NK-92 (cell line): ENCODE results near the gene SIK2.

Source experiments
- DNase-seq: peaks from one replicate; lab custom pipeline; 2025; ENCODE audit not compliant: unreplicated experiment; lab: John Stamatoyannopoulos, UW

Gene SIK2

GRCh38 chr11:111581341-111581740 lies 20.9 kb upstream of the SIK2 start:
- no peak for DNase-seq

DNA sequence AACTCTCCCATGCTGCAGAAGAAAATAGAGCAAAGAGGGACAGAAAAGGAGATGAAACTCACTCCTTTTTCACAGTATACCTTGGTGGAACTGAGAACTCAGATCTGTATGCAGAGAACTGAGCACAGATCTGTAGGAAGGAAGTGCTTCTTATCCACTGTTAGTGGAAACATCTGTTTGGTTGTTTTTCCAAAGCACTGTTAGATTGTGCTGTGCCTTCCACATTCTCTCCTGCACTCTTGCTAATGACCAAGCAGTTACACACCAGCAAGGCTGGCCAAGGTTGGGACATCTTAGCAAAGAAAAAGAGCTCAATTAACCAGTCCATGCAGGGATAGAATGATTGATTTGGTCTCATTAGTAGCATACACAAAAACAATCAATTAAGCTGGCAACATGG lies 20.1 kb upstream of the SIK2 start:
- no peak for DNase-seq

GRCh38 chr11:111582881-111583280 lies 19.4 kb upstream of the SIK2 start:
- no peak for DNase-seq

DNA sequence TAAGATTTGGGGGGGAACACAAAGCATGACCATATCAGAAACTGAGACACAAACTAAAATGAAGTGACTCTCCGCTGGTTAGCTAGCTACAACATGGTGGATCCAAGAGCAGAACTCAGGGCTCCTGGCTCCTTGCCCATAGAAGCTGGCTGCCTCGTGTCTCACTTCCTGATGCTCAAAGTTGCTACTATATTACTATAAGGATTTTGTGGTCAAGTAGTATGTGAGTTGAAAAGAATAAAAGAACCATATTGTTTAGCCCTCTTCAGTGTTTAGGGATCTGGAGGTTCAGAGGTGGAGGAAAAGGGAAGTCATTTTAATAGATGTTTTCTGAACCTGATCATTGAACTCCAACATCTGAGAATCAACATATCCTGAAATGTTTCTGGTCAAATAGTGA lies 16.9 kb upstream of the SIK2 start:
- no peak for DNase-seq

GRCh38 chr11:111586388-111586831 lies 15.8 kb upstream of the SIK2 start:
- DNase-seq: no peak

DNA sequence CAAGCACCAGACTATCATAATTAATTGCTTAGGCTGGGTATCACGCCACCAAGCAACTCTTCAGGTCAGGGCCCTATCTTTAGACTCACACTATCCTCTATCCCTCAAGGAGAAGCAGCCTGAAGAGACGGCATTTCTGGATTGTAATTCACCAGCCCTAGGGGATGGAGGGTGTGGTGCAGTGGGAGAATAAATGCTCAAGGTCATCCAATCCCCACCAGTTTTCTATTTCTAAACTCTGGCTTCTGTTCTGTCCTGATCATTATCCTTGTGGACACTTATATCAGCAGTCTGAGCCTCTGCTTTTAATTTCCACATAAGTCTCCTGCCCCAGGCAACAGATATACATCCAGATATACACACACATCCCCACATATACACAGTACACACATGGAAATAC lies 13.1 kb upstream of the SIK2 start:
- no peak for DNase-seq

DNA sequence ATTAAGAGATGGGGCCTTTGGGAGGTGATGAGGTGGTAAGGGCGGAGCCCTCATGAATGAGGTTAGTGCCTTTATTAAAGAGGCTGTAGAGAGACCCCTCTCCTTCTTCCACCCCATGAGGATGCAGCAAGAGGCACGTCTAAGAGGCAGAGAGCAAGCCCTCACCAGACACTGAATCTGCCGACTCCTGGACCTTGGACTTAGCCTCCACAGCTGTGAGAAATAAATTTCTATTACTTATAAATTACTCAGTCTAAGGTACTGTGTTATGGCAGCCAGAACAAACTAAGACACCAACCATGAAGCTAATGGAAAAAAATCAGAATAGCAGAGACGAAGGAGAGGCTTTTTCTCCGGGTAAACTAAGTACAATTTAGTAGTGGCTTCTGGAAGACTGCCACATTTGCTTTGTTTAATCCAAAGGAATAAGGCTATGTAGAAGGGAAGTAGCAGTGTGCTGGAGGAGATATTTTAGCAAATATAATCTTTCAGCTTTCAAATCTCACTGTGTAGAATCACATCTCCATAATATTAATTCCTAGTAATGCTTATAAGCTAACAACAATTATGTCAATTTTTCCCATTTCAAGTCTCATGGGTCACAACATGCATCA lies 12.3 kb upstream of the SIK2 start:
- DNase-seq: no peak

DNA sequence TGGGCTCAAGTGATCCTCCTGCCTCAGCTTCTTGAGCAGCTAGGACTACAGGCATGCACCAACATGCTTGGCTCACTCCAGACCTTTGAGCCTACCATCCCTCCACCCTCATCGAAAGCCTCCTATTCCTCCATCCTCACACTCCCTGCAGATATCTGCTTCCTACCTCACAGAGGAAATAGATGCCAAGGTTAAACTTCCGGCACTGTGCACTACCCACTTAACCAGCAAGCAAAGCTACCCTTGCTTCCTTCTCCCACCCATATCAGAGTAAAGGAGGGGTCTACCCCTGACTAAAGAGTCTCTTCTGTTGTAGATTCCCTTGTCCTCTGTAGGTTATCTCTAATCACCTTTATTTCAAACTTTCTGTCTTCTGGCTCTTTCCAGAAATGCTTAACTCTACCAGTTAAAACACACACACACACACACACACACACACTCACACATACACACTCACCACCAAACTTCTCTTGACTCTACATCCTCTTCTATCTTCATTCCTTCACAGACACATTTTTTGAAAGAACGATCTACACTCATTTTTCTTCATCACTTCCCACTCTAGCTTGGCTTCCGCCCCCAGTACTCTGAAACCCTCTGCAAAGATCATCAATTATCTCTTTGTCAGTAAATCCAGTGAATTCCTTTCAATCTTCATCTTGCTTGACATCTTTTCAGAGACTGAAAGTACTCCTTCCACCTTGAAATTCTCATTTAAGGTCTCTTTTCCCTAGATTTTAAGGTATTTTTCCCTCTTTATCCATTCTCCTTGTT lies 10.9 kb upstream of the SIK2 start:
- DNase-seq: no peak

DNA sequence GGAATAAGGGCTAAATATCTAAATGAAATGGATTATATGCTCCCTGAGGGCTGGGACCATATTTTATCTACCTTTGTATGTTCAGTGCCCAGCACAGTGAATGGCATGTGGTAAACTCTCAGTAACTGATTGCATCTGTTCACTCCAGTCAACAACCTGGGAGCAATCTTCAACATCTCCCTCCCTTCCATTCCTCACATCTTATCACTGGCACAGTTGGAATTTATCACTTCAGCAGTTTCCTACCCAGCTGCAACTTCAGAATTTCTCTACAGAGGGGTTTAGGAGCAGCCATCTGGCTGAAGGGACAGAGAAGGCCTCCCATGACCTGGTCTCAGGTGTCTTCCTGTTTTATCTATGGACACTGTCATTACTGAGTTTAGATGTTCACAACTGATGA lies 9.8 kb upstream of the SIK2 start:
- DNase-seq: no peak

DNA sequence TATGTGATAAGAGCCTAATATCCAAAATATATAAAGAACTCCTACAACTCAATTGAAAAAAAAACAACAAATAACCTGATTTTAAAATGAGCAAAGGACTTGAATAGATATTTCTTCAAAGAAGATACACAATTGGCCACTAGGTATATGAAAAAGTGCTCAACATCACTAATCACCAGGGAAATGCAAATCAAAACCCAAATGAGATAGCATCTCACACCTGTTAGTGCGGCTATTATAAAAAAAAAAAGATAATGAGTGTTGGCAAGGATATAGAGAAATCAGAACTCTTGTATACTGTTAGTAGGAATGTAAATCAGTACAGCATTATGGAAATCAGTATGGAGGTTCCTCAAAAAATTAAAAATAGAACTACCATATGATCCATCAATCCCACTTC lies 5.9 kb upstream of the SIK2 start:
- DNase-seq: no peak

DNA sequence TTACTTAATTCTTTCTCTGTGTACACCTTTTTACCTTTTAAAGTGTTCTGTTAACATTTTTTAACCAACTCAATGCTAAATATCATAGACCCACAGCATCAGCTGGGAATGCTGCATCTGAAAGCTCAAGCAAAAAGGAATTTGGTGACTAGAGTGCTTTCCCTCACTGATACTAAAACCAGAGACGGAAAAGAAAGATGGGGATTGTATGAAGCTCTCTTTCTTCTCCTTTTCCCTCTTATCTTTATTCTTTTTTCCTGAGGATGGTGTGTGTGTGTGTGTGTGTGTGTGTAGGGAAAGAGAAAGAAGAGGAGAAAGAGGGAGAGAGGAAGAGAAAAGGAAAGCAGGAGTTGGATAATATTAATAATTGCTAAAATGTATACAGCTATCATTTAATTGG lies 4.1 kb upstream of the SIK2 start:
- no peak for DNase-seq

- DNase-seq: no peak
Measured at GRCh38 chr11:111598559-111598958, 3.7 kb upstream of the SIK2 start.

DNA sequence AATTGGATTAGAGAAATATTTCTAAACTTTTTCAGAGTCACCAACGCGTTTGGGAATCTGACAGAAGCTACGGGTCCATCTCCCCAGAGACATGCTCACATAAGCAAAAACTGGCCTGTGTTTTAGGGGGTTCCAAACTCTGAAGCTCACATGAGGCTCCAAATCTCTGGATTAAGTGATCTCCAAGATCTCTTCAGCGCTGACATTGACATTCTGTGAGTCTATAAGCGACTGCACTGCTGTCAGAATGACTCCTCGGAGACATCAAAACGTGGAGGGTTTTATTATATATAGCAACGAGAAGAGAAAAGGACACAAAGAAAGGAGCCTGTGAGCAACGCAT lies 642 bp upstream of the SIK2 start:
- no peak for DNase-seq

GRCh38 chr11:111602865-111603610 lies 789 bp downstream of the SIK2 start:
- no peak for DNase-seq

DNA sequence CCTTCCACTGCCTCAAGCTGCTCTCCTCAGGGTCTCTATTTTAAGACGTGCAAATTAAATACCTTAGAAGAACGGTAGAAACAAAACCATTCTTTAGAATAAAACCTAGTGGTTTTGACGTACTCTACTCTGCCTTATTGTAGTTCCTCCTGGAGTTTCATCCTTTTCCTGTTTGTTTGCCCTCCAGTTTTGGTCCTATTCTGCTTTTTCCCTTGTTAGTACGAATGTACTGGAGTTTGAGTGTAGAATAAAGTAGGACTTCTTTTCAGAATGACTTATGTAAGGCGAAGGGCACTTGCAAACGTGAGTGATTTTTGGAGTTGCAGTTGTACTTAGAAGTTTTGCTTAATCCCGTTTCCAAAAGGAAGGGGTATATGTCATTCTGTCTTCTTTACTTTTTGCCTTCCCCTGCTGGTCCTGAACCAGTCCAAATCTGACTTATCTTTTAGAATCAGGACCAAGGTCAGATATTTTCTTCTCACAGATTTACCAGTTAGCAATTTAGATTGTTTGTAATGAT lies 1.4 kb downstream of the SIK2 start:
- DNase-seq: no peak

- DNase-seq: no peak
Measured at GRCh38 chr11:111604392-111605009, 2.3 kb downstream of the SIK2 start.

- no peak for DNase-seq
Measured at GRCh38 chr11:111605681-111606080, 3.4 kb downstream of the SIK2 start.

GRCh38 chr11:111606986-111607385 lies 4.7 kb downstream of the SIK2 start:
- no peak for DNase-seq

- DNase-seq: no peak
Measured at GRCh38 chr11:111607751-111608150, 5.5 kb downstream of the SIK2 start.

- DNase-seq: no peak
Measured at GRCh38 chr11:111612224-111612623, 10.0 kb downstream of the SIK2 start.

DNA sequence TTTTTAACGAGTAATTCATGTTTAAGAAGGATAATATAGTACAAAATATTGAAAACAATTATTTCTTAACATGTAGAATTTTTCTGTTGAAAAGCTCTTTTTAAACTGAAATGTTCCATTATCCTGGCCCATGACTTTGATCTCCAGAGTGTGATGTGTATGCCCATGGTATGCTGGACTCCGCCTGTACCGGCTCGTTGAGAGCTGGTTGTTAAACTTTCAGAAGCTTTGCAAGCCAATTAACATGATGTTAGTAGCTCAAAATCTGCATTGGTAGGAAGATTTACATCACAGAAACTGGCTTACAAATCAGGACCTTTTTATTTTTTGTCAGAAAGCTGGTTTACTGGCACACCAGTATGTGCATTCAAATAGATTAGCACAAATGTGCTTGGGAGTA lies 15.0 kb downstream of the SIK2 start:
- no peak for DNase-seq

GRCh38 chr11:111620518-111620917 lies 18.3 kb downstream of the SIK2 start:
- DNase-seq: no peak
